Bone marrow (tissue), 2 donors: Measurements from ENCODE around the gene VAMP5.
A peak's percentile ranks its signal among the peaks of the same experiment; 100 is the strongest.
"Not testable (repeated sequence)": the region's sequence is repeated elsewhere in the genome, so short reads cannot be mapped to it uniquely, and the experiment has no call there.

ENCODE experiments used
- DNase-seq, 2 donors: peaks; one replicate each; lab custom pipeline; 2025; lab: John Stamatoyannopoulos, UW

The VAMP5 gene

DNA sequence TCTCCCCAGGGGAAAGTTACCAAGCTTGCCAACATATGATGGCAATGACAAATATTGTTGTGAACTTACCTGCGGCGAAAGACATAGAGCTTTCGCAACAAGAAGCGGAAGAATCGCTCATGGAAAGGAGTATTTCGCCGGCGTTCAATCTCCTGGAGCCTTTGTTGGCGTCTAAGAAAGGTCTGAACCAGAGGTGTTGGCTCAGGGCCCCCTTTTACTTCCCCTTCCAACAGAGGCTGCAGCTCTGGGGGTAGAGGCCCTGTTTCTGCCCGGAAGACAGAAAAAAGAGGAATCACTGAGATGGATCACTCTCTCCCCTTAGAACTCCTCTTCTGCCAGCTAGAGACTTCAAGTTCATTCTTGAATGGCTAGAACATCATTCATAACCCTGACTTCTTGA is 33.7 kb upstream of the VAMP5 start:
- DNase-seq, result peak in 1 of 2 donors; percentile 43

DNA sequence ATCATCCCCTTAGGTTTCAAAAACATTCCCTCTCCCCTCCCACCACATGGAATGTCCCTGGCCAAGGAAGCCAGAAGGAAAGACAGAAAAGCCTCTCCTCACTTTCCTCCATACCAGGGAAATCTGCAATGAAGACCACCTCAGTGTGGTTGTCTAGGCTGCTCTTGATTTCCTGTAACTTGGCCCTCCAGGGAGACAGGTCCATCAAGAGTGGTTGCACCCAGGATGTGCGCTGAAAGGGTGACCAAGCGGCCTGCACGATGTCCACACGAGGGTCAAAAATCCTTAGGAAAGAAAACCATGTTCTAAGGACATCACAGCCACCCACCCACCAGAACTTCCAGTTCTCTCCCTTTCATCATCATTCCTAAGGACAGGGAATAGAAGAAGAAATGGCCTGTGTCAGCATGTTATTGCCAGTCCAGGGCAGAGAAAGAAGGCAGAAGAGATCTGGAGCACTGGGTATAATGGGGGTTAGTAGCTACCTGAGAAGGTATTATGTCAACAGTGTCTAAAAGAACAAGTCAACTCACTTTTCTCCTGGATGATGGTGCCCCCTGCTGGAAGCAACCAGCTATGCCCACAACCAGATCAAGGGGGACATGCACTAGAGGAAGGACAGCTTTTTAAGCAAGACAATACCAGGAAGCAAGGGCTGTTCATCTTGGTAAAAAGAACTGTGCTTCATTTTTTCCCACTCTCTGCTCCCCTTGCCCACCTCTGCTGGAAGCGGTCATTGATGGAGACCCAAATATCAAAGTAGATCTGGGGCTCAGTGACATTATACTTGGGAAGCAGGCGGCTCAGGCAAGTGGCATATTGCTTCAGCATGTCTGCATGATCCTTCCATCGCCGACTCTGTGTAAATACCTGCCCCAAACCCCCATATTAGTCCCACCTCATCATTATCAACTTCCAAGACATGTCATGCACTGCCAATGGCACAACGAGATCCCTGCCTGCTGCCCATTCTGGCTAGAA is 32.2 kb upstream of the VAMP5 start:
- peak; percentile 32 to 74 for DNase-seq

DNA sequence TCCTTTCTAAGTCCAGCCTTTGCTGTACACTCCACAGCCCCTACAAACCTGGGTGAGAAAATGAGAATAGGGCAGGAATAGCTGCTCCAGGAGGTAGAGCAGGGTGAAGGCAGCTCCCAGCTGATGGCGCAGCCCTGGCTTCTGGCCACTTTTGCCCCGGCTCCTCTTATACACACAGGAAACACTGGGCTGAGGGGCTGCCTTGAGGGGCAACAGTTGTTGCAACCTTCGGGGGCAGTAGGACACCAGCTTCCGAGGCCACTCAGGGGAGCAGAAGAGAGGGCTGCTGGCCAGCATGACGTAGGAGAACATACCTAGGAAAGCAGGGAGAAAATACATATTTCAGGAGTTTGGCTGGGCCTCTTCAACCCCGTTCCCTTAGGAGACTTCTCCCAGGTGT is 31.0 kb upstream of the VAMP5 start:
- no peak for DNase-seq

DNA sequence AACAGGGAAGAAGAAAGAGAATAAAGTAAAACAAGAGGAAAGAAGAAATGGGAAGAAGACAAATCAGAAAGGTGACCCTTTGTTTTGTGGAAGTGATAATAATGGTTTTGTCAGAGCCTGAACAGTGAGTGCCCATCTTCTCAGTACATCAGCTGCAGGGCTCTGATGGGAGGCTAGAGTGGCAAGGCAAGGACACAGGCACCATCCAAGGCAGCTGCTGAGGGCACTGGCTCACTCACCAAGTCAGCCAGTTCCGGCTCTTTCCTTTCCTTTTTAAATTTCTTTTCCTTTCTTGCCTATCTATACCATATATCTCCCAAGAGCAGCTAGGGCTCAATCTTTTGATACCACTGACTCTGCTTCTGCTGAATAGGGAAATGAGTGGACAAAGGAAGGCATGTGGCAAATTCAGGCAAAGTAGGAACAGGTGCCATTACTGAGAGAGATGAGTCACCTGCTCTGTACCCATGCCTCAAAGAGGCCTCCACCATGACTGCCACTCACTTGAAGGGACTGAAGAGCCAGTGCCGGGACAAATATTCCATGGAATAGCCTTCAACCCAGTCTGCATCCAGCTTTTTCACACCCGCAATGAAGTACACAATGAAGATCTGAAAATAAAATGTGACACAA is 29.1 kb upstream of the VAMP5 start:
- no peak for DNase-seq

DNA sequence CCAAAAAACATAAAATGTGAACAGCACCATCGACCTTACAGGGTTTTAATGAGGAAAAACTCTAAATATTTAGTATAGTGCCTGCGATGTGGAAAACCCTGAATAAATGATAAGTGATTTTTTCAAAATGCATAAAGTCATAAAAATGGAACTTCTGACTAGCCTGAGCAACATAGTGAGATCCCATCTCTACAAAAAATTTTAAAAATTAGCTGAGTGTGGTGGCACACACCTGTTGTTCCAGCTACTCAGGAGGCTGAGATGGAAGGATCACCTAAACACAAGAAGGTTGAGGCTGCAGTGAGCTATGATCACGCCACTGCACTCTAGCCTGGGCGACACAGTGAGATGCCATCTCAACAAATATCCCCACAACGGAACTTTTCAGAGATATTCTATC is 27.1 kb upstream of the VAMP5 start:
- DNase-seq, result no peak

DNA sequence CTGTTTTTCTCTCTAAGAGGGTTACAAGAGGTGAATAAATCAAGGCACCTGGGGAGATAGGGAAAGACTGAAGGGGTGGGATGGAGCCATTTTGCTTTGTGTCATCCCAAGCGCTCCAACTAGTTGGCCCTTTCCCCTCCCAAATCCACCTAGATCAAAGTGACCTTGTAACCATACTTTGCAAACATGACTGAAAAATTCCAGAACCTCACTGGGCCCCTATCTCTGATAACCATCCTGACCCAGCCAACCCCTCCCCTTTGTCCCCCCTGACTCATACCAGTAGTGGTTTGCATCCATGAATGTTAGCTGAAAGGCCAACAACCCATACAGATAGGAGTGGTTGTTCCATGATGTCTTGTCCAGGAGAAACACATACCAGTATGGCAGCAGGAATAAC is 26.1 kb upstream of the VAMP5 start:
- no peak for DNase-seq

DNA sequence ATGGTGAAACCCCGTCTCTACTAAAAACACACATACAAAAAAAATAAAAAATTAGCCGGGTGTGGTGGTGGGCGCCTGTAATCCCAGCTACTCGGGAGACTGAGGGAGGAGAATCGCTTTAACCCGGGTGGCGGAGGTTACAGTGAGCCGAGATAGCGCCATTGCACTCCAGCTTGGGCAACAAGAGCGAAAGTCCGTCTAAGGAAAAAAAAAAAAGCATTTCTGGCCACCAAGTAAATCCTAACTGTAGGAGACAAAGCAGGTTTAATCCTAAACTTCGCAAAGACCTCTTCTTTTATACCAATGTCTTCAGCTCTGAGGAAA is 23.9 kb upstream of the VAMP5 start:
- not testable (repeated sequence) for DNase-seq

DNA sequence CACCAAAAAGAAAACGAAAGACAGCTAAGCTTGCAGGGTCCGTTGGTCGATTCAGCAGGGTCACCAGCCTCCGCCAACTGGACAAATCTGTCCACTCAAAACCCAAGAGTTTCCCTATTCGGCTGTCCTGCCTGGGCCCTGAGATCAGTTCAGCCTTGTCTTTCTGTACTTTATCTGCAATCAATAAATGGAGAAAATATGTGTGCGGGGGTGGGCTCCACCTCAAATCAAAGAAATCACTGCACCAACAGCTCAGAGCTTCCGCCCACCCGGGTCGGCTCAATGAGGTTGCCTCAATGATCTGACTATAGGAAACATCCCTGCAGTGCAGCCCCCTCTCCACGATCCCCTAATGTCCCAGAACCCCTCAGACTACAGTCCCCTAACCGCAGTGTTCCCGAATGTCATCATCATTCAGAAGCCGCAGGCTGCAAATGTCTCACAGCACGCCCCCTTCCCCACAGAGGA is 23.4 kb upstream of the VAMP5 start:
- DNase-seq, result no peak

DNA sequence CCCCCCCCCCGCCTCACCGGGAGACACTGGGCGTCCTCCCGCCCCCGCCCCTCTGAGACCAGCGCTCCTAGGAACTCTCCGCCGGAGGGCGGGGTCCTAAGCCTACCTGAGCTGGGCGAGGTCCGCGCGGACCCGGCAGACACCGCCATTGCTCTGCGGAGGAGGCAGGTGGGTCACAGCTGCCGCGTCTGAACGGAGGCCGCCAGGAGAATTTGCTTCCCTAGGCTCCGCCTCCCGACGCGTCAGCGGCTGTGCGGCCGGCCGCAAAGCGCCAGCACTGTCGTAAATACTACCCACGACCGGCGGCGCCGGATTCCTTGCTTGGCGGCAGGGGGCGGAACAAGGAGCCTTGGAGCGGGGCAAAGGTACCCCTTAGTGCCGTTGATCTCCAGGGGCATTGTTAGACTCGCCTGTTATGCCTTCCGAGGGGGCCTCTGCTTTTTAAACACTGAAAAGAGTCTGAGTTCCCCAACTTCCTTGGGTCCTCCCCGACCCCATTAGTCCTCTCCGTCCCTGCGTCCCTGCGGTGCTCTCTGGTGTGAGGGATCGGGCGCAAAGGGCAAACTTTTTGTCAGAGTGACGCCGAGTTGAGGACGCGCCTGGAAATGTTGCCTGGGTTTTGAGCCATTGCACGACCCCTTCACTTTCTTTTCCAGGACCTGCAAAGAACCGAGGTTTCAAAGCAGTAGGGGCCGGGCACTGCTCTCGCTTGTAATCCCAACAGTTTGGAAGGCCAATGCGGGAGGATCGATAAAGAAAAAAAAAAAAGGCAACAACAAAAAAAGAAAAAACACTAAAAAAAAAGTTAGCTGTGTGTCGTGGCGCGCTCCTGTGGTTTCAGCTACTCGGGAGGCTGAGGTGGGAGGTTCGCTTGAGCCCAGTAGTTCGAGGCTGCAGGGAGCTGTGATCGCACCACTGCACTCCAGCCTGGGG is 22.7 kb upstream of the VAMP5 start, which contains the start of gene GGCX:
GGCX (minus strand) TSS at position 214 of the 933 bp plus-strand sequence; CDS start at position 149, 65 bp downstream.
- DNase-seq, result peak; percentile 79 to 94

DNA sequence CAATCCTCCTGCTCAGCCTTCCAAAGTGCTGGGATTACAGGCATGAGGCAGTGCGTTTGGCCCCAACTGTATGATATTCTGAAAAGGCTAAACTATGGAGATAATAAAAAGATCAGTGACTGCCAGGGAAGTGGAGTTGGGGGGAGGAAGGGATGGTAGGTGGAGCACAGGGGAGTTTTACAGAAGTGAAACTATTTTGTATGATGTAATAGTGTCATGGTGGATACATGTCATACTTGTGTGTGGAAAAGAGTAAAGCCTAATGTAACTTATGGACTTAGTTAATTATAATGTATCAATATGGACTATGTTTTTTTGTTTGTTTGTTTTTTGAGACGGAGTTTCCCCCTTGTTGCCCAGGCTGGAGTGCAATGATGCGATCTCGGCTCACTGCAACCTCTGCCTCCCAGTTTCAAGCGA is 20.1 kb upstream of the VAMP5 start:
- peak in 1 of 2 donors; percentile 13 for DNase-seq

DNA sequence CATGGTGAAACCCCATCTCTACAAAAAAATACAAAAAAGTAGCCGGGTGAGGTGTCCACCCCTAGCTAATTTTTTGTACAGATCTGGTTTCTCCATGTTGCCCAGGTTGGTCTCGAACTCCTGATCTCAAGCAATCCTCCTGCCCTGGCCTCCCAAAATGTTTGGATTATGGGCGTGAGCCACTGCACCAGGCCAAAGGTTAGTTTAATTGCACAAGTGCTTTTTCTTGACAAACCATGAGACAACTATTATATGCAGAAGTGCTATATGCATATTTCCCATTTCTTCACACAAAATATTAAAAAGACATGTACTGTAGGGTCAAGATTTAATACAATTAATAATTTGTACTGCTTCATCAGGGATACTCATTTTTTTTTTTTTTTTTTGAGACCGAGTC is 18.0 kb upstream of the VAMP5 start:
- DNase-seq, result no peak

DNA sequence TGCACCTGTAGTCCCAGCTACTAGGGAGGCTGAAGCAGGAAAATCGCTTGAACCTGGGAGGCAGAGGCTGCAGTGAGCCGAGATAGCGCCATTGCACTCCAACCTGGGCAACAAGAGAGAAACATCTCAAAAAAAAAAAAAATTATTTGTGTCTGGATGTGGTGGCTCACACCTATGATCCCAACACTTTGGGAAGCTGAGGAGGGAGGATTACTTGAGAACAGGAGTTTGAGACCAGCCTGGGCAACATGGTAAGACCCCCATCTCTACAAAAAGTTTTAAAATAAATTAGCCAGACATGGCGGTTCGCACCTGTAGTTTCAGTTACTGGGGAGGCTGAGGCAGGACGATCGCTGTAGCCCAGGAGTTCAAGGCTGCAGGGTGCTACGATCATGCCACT is 8.5 kb upstream of the VAMP5 start:
- no peak for DNase-seq

DNA sequence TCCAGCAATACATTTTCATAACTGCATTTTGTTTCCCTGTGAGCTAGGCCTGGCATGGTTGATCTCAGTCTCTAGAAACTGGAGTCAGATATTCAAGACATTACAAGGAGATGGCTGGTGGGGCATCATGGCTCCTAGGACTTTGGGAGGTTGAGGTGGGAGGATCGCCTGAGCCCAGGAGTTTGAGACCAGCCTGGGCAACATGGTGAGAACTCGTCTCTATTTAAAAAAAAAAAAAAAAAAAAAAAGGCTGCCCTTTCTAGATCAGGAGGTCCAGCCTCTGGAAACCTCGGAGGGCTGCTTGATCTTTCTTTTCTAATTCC is 7.2 kb upstream of the VAMP5 start:
- DNase-seq, result no peak

DNA sequence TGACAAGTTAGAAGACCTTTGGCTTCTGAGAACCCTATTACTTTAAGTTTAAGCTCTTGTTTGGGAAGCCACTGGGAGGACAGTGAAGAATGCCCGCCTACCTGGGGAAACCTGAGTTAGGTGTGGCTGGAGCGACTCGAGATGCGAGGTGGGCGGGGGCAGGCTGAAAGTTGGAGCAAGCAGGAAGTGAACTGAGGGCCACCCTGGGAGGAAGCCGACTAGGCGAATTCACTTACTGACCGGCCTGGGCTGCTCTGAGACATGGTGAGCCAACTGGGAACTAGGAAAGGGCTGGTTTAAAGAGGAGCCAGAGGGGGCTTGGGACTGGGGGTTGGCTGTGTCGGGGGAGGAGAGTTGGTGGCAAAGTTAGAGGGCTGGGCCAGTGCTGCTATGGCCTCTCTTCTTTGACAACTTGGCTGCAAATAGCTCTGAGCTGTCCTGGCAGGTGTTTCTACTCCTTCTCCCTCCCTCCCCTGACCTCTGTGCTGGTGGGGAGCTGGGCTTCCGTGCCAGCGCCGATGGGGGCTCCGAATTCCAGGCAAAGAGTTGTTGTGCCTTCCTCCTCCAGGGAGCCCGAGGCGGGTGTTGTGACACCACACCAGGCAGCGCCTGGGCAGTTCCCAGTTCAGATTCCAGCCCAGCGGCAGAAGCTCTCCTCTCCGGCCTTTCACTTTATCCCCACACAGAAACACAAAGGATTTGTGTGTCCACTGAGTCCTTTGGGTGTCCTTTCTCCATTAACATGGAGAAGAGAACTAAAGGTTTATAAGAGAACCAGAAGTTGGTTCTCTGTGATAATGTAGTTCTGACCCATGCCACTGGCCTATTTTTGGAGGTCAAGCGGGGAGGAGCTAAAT is 6.6 kb upstream of the VAMP5 start, which contains the start of gene VAMP8:
VAMP8 (plus strand) TSS at position 201 of the 857 bp plus-strand sequence; CDS start at position 262, 61 bp downstream.
- DNase-seq, result peak; percentile 38 to 49

DNA sequence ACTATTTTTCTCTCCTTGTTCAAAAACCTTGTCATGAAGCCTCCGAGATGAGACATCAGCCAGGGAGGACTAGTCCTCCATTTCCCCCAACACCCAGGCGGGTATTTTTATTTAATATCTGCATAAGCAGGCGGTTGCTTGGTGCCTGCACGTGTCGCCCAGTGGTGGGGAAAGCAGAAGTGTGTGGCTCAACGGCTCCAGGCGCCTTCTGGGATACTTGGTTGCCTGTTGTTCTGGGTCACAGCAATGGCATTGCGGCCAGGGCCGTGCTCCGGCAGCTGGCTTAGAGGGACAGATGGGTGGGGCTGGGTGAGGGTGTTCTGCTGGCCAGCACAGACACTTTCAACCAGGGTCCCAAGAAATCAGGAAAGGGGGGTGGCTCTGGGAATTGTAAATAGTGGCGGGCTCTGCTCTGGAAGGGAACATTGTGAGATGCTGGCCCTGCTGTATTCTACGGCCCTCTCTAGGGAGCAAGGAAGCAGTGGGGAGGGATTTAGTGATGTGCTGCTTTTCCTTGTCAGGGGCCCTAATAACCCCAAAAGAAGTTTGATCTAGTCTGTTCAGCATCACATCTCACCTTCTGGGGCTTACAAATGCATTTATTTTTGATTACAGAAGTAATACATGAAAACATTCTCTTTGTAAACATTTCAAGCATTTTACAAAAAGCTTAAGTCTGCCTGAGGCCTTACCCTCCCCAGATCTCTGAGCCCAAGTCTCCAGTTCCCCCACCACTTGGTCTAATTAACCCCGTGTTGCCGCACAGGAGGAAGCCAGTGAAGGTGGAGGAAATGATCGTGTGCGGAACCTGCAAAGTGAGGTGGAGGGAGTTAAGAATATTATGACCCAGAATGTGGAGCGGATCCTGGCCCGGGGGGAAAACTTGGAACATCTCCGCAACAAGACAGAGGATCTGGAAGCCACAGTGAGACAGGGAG is 5.7 kb upstream of the VAMP5 start:
- DNase-seq, result peak; percentile 31 to 58

DNA sequence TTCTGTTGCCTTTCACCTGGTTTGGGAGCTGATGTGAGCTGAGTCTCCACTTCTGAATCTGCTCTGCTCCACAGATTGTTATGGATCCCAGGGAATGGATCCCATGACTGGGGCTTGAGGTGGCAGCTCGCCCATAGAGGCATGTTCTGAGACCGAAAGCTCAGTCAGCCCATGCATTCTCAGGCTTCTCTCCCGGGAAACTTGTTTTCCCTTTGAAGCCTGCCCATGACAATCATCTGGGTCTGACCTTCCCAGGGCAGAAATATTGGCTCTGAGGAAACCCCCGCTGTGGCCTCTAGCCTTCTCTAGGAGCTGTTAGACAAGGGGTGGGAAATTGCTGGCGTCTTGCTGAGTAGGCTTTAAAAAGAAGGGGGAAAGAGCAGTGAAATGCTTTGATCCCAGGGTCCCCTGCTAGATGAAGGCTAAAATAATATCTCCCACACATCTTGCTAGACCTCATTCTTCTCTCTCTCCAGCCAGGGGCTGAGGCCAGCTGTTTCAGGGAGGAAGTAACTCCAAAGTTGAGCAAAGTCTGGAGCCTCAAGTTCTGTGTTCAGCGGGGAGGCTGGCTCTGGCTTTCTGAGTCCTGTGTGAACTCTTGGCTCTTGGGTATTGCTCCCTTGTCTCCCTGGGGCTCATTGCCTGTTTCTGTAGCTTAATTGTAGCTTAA is 4.8 kb upstream of the VAMP5 start:
- peak in 1 of 2 donors; percentile 38 for DNase-seq

DNA sequence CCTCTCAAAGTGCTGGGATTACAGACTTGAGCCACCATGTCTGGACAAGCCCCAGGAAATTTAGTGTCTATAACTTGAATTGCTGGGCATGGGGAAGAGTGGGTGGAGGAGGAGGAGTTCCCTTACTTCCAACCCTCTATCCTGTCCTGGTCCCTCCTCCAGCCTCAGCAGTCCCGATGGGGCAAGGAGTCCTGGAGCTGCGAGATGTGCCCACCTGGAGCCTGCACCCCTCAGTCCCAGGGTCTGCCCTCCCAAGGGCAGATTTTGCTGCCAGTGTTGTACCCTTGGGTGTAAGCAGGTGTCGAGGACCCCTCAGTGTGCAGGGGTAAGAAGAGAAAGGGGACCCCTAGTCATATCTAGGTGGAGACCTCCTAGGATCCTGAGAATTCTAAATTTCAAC is 4.0 kb upstream of the VAMP5 start:
- DNase-seq, result no peak

DNA sequence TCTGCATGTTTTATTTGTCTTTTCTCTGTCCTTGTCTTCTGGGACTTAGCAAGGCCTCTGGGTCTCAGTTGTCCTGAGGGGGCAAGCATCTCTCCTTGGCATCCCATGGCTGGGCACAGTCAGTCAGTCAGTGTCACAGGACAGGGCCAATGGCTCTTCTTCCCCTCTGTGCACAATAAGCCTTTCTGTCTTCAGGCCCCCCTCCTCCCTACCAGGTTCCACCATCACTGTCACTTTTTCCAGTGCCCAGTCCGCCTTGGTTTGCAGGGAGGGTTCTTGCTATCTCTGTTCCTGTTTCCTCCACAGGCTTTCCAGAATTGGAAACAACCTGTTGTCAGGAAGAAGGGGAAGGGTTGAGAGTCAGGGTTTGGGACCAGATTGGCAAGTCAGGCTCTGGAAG is 1.7 kb upstream of the VAMP5 start:
- no peak for DNase-seq

DNA sequence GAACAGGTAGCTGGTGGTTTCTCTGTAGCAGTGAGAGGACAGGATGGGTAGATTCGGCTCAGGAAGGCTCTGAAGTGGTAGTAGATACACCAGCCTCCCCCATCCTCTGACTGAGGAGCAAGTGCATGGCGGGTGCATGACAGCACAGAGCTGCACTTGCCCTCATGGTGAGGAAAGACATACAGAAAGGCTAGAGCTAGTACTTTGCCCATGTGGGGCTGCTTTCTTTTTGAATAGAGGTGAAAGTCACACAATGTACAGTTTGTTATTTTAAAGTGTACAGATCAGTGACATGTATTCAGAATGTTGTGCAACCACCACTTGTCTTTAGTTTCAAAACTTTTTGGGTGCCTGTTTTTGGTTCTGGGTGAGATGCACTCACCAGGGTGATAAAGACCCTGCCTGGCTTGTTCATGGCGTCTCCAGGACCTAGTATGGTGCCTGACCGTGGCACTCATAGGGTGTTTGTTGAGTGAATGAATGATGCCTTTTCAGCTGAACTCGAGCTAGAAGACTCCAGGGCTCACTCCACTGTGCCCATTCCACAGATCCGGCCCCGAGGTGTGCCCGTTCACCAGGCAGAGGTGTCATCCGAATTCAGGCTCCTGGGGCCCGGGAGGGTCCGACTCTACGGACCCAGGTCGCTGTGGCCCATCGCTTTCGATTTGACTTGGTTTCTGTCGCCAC is 421 bp upstream of the VAMP5 start:
- no peak for DNase-seq
